Measurements from ENCODE around the gene TRIM2.

DNA sequence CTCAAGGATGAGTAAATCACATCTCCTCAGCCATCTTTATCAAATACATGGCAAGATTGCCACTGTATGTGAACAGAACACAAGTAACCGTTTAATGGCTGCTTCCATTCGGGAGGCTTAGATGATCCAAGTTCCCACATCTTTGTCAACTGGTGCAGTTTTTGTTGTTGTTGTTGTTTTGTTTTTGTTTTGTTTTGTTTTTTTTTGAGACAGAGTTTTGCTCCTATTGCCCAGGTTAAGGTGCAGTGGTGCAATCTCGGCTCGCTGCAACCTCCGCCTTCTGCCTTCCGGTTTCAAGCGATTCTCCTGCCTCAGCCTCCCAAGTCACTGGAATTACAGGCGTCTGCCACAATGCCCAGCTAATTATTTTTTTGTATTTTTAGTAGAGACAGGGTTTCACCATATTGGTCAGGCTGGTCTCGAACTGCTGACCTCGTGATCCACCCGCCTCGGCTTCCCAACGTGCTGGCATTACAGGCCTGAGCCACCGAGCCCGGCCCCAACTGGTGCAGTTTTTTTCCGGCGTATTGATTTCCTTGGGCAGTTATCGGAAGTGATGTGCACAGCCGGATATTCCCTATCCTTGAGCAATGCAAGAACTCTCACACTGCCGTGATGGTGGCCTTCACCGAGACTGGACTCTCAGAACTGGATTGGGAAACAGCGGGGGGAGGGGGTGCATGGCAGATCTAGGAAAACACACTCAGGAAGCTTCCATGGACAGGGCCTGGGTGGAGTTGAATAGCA lies 29.2 kb upstream of the TRIM2 start:
- TF ChIP-seq POLR2A (IDR thresholded peaks at IDR 0.05) (no peak), POLR2AphosphoS5 (IDR thresholded peaks at IDR 0.05; ENCODE audit: insufficient read depth in 1 of 2, low read depth in 1 of 2) (no peak)
- TF ChIP-seq, protein P1, sequence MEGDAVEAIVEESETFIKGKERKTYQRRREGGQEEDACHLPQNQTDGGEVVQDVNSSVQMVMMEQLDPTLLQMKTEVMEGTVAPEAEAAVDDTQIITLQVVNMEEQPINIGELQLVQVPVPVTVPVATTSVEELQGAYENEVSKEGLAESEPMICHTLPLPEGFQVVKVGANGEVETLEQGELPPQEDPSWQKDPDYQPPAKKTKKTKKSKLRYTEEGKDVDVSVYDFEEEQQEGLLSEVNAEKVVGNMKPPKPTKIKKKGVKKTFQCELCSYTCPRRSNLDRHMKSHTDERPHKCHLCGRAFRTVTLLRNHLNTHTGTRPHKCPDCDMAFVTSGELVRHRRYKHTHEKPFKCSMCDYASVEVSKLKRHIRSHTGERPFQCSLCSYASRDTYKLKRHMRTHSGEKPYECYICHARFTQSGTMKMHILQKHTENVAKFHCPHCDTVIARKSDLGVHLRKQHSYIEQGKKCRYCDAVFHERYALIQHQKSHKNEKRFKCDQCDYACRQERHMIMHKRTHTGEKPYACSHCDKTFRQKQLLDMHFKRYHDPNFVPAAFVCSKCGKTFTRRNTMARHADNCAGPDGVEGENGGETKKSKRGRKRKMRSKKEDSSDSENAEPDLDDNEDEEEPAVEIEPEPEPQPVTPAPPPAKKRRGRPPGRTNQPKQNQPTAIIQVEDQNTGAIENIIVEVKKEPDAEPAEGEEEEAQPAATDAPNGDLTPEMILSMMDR (IDR thresholded peaks at IDR 0.05) = no peak

Data from vagina (tissue), 2 donors.